ENCODE measurements around the gene ALPI. TPM values are rescaled to one million over a fixed set of nuclear protein-coding genes. Genes with fewer than 3 reads are reported as not detected.
A peak's percentile ranks its signal among the peaks of the same experiment; 100 is the strongest.
"Not testable (repeated sequence)": the region's sequence is repeated elsewhere in the genome, so short reads cannot be mapped to it uniquely, and the experiment has no call there.

Gene ALPI
- total RNA-seq, 1 experiment from 2014 or later: not detected

- DNase-seq (ENCODE audit: extremely low read depth, low read depth): no peak
Observed at GRCh38 chr2:232420463-232421188, 35.3 kb upstream of the ALPI start.

GRCh38 chr2:232421189-232421785, 34.7 kb upstream of the ALPI start:
- DNase-seq (ENCODE audit: extremely low read depth, low read depth): no peak

- no peak for DNase-seq (ENCODE audit: extremely low read depth, low read depth)
Observed at GRCh38 chr2:232422051-232422450, 33.9 kb upstream of the ALPI start.

- not testable (repeated sequence) for DNase-seq (ENCODE audit: extremely low read depth, low read depth)
Observed at GRCh38 chr2:232422996-232423395, 33.0 kb upstream of the ALPI start.

- DNase-seq (ENCODE audit: extremely low read depth, low read depth): not testable (repeated sequence)
Observed at GRCh38 chr2:232423407-232423806, 32.5 kb upstream of the ALPI start.

GRCh38 chr2:232431705-232432590, 24.0 kb upstream of the ALPI start:
- no peak for DNase-seq (ENCODE audit: extremely low read depth, low read depth)

GRCh38 chr2:232432598-232433184, 23.3 kb upstream of the ALPI start:
- no peak for DNase-seq (ENCODE audit: extremely low read depth, low read depth)

- not testable (repeated sequence) for DNase-seq (ENCODE audit: extremely low read depth, low read depth)
Observed at GRCh38 chr2:232433622-232434021, 22.3 kb upstream of the ALPI start.

GRCh38 chr2:232434091-232434490, 21.9 kb upstream of the ALPI start:
- no peak for DNase-seq (ENCODE audit: extremely low read depth, low read depth)

GRCh38 chr2:232434563-232435374, 21.2 kb upstream of the ALPI start:
- DNase-seq (ENCODE audit: extremely low read depth, low read depth): no peak

GRCh38 chr2:232435375-232435648, 20.6 kb upstream of the ALPI start:
- DNase-seq (ENCODE audit: extremely low read depth, low read depth): no peak

- no peak for DNase-seq (ENCODE audit: extremely low read depth, low read depth)
Observed at GRCh38 chr2:232435805-232436204, 20.1 kb upstream of the ALPI start.

- DNase-seq (ENCODE audit: extremely low read depth, low read depth): no peak
Observed at GRCh38 chr2:232436381-232437194, 19.4 kb upstream of the ALPI start.

GRCh38 chr2:232437195-232437571, 18.8 kb upstream of the ALPI start:
- DNase-seq (ENCODE audit: extremely low read depth, low read depth): no peak

GRCh38 chr2:232438091-232438490, 17.9 kb upstream of the ALPI start:
- DNase-seq (ENCODE audit: extremely low read depth, low read depth): no peak

- peak; percentile 17 for DNase-seq (ENCODE audit: extremely low read depth, low read depth)
Observed at GRCh38 chr2:232438951-232439757, 16.8 kb upstream of the ALPI start.

GRCh38 chr2:232439758-232440135, 16.2 kb upstream of the ALPI start:
- no peak for DNase-seq (ENCODE audit: extremely low read depth, low read depth)

GRCh38 chr2:232440220-232441018, 15.5 kb upstream of the ALPI start:
- peak; percentile 76 for DNase-seq (ENCODE audit: extremely low read depth, low read depth)

Measured in NCI-H460 (cell line).